DOHH2 (cell line): ENCODE measurements around the gene RESP18.

Experiments
- CTCF ChIP-seq: fragments of 200-600 bp; sonication (generic); IDR thresholded peaks from one replicate; pipeline ENCODE4 v1.5.1; 2014; ENCODE audit warnings: antibody characterized with exemption, mild to moderate bottlenecking, low read depth, low read length; ENCODE audit not compliant: poor library complexity, severe bottlenecking
- EZH2phosphoT487 ChIP-seq: fragments of 200-600 bp; sonication (generic); IDR thresholded peaks from 2 replicates; pipeline ENCODE4 v1.6.1; 2017; ENCODE audit warnings: borderline replicate concordance, mild to moderate bottlenecking, antibody characterized with exemption, low read length, moderate library complexity, mixed read lengths

GRCh38 chr2:219369447-219369861 lies 36.9 kb upstream of the RESP18 start:
- TF ChIP-seq CTCF (no peak), EZH2phosphoT487 (no peak)
